Stimulated activated CD4-positive, alpha-beta T cell treated with anti-CD3 and anti-CD28 coated beads, Interleukin-2, amount 100 ng/mL, for 4 hours (primary cell): Measurements from ENCODE around the gene C12orf43.
"Not testable (repeated sequence)": the region's sequence is repeated elsewhere in the genome, so short reads cannot be mapped to it uniquely, and the experiment has no call there.

Experiments
- DNase-seq: peaks from one replicate; pipeline ENCODE4 v3.0.0-alpha.2; 2020; ENCODE audit warnings: low read depth

Gene C12orf43, protein sequence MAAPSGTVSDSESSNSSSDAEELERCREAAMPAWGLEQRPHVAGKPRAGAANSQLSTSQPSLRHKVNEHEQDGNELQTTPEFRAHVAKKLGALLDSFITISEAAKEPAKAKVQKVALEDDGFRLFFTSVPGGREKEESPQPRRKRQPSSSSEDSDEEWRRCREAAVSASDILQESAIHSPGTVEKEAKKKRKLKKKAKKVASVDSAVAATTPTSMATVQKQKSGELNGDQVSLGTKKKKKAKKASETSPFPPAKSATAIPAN

DNA sequence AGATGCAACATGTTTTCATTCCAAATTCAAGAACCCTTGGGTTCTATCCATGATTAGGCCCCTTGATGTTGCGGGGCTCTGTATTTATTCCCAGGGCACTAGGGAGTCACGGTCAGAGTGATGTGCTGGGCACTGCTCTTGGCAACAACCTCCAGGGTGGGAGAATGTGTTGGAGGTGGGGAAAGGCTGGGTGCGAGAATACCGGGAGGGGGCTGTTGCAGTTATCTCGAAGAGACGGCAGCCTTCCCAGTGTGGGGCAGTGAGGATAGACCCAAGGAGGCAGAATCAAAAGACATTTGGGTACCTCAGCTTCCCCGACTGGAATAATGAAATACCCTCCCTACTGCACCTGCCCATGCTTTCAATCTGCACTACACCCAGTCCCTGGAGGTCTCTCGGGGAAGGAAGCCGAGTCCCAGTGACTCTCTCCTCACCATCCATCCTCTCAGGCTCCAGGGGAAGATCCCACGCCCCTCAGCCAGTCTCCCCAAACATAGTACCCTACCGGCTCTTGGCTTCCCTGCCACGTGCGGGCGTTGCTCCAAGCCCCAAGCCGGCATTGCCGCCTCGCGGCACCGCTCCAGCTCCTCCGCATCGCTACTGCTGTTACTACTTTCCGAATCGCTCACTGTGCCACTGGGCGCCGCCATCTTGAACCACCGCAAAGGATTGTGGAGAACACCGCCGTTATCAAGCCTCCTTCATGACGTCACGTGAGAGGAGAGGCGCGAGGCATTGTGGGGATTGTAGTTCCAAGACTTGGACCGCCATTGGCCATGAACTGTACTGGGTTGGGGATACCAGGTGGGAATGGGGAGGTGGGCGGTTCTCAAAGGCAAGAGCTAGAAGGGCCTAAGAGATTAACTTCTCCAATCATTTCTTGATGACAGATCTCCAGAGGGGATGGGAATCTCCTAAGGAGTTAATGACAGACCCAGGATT is at the start of gene C12orf43:
Gene C12orf43 (minus strand): TSS at position 663 of the 942 bp plus-strand sequence. CDS start 13 bp downstream, at position 650.
- DNase-seq, result peak; percentile 86

DNA sequence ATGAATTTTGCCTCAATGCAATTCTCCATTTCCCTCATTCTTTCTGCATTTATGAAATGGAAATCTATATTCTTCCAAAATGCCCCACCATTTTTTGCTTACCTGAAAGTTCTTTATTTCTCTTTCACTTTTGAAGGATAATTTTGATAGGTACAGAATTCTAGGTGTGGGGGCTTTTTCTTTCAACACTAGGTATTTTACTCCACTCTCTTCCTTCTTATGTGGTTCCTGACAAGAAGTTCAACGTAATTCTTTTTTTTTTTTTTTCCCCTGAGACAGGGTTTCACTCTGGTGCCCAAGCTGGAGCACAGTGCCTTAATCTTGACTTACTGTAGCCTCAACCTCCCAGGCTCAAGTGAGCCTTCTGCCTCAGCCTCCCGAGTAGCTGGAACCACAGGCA is 49.1 kb upstream of the C12orf43 start:
- DNase-seq, result no peak

DNA sequence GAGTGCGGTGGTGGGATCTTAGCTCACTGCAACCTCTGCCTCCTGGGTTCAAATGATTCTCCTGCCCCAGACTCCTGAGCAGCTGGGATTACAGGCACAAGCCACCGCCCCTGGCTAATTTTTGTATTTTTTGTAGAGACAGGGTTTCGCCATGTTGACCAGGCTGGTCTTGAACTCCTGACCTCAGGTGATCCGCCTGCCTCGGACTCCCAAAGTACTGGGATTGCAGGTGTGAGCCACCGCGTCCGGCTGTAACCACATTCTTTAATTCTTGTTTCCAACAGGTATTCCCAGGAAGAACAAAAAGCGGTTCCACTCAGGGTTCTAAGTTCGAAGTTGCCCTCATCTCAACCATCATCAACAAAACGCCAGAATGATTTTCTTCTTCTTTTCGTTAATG is 48.3 kb upstream of the C12orf43 start:
- DNase-seq, result not testable (repeated sequence)

DNA sequence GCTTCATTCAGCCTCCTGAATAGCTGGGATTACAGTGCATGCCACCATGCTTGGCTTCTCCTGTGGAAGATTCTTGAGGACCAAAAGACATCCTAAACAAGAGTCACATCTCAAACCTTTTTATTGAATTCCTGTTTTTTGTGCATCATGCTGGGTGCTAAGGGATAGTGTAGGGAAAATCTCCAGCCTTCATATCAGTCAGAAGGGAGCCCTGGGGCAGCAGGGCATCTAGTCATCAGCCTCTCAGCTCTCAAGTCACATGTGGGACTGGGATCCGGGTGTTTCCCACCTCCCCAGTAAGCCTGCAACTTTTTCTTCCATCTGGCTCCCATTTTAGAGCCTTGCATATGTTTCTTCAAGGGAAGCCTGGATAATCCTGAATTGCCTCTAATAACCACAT is 47.8 kb upstream of the C12orf43 start:
- no peak for DNase-seq

DNA sequence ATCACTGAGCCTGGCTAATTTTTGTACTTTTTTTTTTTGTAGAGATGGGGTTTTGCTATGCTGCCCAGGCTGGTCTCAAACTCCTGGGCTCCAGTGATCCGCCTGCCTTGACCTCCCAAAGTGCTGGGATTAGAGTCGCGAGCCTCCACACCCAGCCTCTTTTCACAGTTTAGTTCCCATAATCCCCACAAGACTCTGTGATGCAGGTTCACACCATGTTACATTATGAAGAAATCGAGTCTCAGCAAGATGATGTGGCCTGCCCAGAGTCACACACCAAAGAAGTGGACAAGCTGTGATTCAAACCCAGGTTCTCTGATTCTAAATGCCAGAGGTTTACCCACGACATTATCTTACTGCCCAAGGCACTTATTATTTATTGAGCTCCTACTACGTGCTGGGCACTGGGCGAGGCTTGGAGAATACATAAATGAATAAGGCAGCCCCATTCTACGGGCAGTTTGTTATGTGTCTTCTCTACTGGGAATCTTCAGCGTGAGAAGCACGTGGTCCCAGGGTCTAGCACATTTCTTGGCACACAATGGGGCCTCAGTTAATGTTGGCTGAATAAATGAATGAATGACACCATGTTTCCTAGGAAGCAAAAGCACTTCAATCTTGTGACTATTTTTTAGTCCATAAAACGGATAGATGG is 46.2 kb upstream of the C12orf43 start:
- DNase-seq, result no peak

DNA sequence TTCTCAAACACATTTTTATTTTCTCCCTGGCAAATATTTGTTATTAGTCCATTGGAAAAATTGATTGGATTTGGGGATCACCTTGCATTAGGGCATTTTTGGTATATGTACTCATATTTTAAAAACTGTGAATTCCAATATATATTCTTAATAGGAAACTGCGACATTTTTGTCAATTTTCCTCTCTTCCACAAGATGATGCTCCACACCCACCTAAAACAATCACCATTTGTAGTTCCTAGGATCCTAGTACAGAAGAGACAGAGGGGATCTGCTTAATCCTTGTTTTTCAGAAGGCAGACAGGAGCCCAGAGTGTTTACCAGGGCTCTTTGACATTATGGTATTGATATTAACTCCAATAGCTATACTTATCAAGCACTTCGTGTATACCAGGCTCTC is 45.5 kb upstream of the C12orf43 start:
- no peak for DNase-seq

DNA sequence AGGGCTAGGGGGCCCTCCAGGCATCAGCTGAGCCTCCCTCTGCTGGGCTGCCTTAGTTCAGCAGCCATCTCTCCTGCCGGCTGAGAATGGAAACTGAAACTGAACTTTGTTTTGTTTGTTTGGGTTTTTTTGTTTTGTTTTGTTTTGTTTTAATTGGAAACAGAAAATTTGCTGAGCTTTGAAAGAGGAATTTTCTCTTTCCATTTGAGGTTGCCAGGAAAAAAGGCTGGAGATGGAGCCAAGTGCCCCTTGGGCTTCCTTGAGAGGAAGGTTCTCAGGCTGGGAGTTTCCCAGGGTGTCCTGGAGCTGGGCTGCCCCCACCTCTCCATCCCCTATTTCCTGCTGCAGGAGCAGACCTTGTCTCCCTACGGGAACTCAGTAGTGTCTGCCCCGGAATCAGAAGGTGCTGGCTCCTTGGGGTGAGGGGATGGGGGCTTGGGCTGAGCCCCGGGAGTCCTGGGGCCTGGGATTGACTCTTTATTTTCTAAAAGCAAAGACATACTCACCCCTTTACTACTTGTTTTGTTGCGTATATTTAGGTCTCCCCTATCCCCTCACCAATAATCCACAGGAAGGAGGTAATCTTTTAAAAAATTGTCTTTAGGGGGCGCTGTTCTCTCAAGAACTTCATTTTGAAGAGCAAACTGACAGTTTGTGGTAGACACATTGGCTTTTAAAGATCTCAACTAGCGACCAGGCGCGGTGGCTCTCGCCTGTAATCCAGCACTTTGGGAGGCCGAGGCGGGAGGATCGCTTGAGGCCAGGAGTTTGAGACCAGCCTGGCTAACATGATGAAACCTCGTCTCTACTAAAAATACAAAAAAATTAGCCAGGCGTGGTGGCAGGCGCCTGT is 44.1 kb upstream of the C12orf43 start:
- DNase-seq, result peak; percentile 45

DNA sequence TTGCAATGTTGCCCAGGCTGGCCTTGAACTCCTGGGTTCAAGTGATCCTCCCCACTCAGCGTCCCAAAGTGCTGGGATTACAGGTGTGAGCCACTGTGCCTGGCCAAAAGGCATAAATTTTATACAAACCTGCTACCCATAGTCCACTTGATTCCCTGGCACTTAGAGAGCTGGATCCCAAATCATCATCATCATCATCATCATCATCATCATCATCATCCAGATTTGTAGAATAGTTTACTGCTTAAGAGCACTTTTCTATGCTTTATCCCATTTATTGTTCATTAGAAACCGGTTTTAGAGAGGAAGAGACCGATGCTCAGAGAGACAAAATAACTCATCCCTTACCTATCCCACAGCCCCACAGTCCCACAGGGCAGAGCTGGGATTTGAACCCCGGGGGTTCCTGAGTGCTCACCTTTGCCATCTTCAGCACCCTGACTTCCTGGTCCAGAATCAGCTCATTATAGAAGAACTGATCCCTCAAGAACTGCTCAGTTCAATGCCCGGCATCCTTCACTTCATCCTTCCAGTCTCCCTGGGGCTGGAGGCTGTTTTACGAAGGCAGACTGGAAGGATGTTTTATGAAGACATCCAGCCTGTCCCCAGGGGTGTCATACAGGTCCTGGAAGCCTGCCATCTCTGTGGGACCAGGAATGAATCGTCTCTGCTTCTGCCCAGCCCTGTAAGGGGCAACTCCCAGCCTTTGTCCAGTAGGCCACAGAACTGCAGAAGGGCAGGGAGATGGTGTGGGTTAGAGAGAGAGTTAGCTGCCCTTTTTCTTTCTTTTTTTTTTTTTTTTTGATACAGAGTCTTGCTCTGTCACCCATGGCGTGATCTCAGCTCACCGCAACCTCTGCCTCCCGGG is 43.0 kb upstream of the C12orf43 start:
- no peak for DNase-seq

DNA sequence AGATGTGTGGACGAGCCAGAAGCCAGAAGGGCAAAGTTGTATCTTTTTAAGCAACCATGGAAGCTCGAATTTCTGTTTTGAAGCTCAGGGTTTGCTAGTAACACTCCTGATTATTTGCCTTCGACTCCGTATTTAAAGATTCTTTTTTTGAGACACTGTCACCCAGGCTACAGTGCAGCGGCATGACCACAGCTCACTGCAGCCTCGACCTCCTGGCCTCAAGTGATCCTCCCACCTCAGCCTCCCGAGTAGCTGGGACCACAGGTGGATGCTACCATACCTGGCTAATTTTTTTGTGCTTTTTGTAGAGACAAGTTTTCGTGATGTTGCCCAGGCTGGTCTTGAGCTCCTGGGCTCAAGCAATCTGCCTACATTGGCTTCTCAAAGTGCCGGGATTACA is 41.5 kb upstream of the C12orf43 start:
- DNase-seq, result no peak

DNA sequence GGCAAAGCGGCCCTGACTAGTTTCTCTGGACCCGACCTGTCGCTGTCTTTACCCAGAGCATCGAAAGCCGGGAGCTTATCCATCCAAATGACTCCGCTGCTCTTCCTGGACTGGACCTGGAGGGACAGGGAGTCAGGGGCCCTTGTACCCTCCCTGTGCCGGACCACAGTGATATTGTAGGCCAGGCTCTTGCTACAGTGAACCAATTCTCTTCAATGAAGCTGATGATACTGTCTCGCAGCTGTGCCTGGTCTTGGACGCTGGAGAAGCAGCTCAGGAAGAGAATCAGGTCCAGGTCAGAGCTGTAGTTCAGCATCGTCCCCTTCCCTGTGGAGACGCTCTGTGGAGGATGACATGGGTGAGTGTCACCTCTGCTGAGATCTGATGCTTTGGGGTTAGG is 37.4 kb upstream of the C12orf43 start:
- DNase-seq, result no peak

DNA sequence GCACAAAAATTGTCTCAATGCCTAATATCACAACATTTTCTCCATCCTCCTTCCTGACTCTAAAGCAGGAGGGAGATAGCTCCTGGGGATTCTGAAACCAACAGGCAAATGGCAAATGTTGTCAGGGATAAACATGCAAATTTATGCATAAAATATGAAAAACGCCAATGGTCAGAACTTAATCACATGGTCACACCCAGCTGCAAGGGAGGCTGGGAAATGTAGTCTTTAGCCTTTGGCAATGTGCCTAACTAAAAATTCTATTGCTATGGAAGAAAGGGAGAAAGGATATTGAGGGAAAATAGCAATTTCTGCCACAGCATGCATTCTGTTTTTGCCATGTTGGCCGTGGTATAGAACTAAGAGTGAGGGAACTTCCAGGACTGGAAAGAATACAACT is 34.4 kb upstream of the C12orf43 start:
- DNase-seq, result no peak

DNA sequence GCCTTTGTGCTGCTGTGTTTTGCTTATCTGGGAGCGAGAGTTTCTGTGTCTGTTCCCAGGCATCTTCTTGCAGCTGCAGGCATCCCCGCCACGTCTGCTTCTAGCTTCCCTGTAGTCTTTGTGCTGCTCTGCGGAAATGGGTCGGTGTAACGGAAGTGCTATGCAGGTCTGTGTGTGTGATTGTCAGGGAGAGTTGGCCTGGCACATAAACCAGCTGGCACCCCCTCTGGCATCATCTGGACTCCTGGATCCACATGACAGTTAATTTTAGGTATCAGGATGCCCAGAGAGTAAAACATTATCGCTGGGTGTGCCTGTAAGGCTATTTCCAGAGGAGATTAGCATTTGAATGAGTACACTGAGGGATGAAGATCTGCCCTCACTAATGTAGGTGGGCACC is 32.2 kb upstream of the C12orf43 start:
- DNase-seq, result no peak

DNA sequence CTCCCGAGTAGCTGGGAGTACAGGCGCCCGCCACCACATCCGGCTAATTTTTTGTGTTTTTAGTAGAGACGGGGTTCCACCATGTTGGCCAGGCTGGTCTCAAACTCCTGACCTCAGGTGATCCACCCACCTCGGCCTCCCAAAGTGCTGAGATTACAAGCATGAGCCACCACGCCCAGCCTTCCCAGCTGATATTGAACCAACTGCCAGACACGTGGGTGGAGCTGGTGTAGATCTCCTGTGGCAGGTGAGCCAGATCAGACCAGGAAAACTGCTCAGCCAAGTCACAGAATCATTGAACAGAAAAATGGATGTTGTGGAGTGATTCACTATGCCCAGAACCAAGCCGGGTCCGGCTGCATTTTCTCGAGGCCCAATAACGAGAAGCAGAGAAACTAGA is 31.1 kb upstream of the C12orf43 start:
- not testable (repeated sequence) for DNase-seq

DNA sequence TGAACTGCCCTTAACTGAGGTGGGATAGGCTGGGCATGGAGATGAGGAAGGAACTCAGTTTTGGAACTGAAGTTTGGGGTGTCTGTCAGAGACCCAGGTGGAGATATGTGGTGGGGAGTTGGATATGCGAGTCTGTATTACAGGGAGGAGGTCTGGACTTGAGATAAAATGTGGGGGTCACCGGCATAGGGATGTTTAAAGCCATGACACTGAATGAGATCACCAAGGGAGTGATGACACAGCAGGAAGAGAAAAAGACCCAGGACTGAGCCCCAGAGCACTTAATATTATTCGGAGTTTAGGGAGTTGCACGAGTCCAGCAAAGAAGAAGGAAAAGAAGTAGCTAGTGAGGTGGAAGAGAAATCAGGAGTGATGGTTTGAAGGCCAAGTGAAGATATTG is 26.8 kb upstream of the C12orf43 start:
- no peak for DNase-seq

DNA sequence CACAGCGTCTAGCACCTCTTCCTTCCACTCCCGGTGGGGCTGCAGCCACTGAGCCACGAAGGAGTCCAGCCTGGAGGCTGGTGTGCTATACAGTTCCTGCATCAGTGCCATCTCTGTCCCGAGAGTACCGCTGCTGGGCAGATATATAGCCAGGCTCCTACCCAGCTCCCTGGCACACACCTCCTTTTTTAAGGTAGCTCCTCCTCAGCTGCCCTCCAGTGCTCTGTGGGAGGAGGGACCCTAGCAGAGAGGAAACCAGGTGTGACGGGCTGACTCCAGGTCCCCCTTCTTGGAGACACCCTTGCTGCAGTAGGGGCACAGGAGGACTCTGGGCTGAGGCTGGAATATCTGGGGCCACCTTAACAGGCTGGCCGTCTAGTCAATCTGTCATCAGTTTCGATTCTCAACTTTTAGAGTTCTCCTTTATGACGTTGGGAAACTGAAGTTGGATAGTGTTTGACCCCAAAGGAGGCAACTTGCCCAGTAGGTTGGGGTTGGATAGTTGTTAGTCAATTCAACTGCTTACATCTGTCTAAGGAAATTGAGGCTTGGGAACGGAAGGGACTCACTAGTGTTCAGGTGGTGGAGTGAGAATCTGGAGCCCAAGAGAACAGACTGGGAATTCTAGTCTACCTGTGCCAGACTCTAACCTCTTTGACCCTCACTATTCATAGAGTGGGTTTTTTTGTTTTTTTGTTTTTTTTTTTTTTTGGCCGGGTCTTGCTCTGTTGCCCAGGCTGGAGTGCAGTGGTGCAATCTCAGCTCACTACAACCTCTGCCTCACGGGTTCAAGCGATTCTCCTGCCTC is 22.8 kb upstream of the C12orf43 start, which contains the start of gene OASL:
Gene OASL (minus strand): TSS at position 386 of the 808 bp plus-strand sequence. CDS start 275 bp downstream, at position 111.
- DNase-seq, result peak; percentile 51

DNA sequence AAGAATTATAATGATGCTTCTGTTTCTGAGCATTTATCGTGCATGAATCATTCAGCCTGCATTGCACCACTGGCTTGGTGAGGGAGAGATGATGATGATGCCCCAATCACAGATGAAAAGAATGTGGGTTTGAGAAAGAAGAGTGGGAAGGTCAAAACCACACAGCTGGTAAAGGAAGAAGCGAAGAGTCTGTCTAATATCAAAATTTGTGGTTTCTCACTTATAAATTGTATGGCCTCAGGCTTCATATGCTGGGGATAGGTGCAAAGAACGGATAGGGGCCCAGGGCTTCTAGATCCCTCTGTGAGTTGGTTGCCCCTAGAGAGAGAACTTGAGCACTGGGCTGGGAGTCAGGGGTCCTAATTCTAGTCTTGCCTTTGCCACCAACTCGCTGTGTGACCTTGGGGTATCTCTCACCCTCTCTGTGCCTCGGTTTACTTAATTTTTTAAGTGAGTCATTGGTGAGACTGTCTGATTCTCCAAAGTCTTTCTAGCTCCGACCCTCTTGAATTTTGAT is 20.6 kb upstream of the C12orf43 start:
- DNase-seq, result peak; percentile 28

DNA sequence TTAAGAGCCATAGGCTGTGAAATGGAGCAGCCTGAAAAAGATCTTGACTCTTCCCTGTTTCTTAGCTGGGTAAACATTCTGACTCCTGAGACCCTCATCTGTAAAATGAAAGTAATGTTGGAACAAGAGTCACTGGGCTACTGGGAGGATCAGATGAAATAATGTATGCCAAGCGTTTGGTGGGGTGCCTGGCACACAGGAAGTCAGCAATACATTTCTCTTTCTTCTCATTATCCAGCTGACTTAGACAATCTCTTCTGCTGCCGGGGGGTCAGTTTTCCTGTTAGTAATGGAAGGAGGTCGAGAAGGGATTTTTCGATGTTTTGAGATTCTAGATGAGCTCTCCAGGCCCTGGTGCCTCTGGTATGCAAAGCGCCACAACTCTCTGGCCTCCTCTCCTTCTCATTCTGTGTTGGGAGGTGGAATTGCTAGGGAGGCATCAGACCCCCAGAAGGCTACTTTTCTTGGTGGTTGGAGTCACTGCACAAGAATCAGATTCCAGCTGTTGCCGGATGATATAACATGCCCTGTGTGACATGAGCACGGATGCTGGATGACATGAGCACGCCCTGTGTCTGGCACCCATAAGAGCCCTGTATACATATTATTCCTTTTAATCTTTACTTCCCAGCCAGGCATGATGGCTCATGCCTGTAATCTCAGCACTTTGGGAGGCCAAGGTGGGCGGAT is 18.5 kb upstream of the C12orf43 start:
- DNase-seq, result no peak

DNA sequence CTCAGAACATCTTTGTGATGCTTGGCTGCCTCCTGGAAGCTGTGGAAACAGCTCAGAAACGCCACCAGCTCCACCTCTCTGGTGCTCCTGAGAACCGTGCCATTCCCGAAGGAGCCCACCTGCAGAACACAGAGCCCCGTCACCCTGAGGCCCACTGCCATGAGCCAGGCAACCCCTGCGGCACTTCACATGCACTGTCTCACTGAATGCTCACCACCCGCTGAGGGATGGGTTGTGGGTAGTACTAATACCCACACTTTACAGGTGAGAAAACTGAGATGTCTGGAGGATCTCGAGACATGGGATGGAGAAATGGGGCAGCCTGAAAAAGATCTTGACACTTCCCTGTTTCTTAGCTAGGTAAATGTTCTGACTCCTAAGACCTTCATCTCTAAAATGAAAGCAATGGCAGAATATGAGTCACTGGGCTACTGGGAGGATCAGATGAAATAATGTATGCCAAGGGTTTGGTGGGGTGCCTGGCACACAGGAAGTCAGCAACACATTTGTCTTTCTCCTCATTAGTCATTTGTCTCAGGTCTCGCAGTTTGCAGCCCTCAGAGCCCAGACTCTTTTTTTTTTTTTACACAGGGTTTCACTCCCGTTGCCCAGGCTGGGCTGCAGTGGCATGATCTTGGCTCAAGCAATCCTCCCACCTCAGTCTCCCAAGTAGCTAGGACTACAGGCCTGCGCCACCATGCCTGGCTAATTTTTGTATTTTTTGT is 17.5 kb upstream of the C12orf43 start:
- DNase-seq, result peak; percentile 62
